Smooth muscle cell (in vitro differentiated cells): ENCODE data around the gene MOCS3. TPM values are rescaled to one million over a fixed set of nuclear protein-coding genes. Genes with fewer than 3 reads are reported as not detected.
A peak's percentile ranks its signal among the peaks of the same experiment; 100 is the strongest.

ENCODE experiments used
- DNase-seq: peaks from one replicate; lab custom pipeline; 2025; ENCODE audit not compliant: unreplicated experiment; lab: John Stamatoyannopoulos, UW
- H2AFZ ChIP-seq: fragments of 200-600 bp; sonication (generic); 2 replicates; pipeline ENCODE4 v1.6.0; 2016; ENCODE audit warnings: antibody characterized with exemption, low read depth, mild to moderate bottlenecking
- H3F3A ChIP-seq: fragments of 200-600 bp; sonication (generic); 2 replicates; pipeline ENCODE4 v1.6.0; 2017; ENCODE audit warnings: antibody characterized with exemption, low read depth
- H3K27ac ChIP-seq: fragments of 200-600 bp; sonication (generic); 2 replicates; pipeline ENCODE4 v1.5.1; 2016; ENCODE audit warnings: low read depth, mild to moderate bottlenecking
- H3K27me3 ChIP-seq: fragments of 200-600 bp; sonication (generic); 2 replicates; pipeline ENCODE4 v1.6.1; 2016; ENCODE audit warnings: low read depth, mild to moderate bottlenecking
- H3K36me3 ChIP-seq: fragments of 200-600 bp; sonication (generic); 2 replicates; pipeline ENCODE4 v1.5.1; 2016; ENCODE audit warnings: low read depth
- H3K4me1 ChIP-seq: fragments of 200-600 bp; sonication (generic); 2 replicates; pipeline ENCODE4 v1.5.1; 2016; ENCODE audit warnings: low read depth
- H3K4me2 ChIP-seq: fragments of 200-600 bp; sonication (generic); 2 replicates; pipeline ENCODE4 v1.6.0; 2016; ENCODE audit warnings: mild to moderate bottlenecking
- H3K4me3 ChIP-seq: fragments of 200-600 bp; sonication (generic); 2 replicates; pipeline ENCODE4 v1.5.1; 2016; ENCODE audit warnings: mild to moderate bottlenecking
- H3K79me2 ChIP-seq: fragments of 200-600 bp; sonication (generic); 2 replicates; pipeline ENCODE4 v1.6.0; 2016; ENCODE audit warnings: low read depth, mild to moderate bottlenecking
- H3K9ac ChIP-seq: fragments of 200-600 bp; sonication (generic); 2 replicates; pipeline ENCODE4 v1.6.0; 2016; ENCODE audit warnings: low read depth
- H3K9me3 ChIP-seq: fragments of 200-600 bp; sonication (generic); replicated peaks from 2 replicates; pipeline ENCODE4 v1.5.1; 2016; ENCODE audit warnings: low read depth
- H4K20me1 ChIP-seq: fragments of 200-600 bp; sonication (generic); 2 replicates; pipeline ENCODE4 v1.6.0; 2016; ENCODE audit warnings: low read depth
- WGBS: methylation state at CpG from one replicate; pipeline ENCODE4 v1.1.7; 2016; ENCODE audit warnings: low lambda C conversion rate; 5-methylcytosine and 5-hydroxymethylcytosine counted together
- polyA plus RNA-seq: library from polyadenylated mRNA; unstranded; fragments of >200 nt; fragmentation: Nextera tagmentation; extraction: Ambion mirVana; gene quantifications from 2 replicates; pipeline ENCODE4 v1.2.1, GENCODE V29; 2016
- total RNA-seq: library from RNA; depleted of rRNA; stranded (reverse); fragments of >200 nt; gene quantifications from 2 replicates; pipeline ENCODE4 v1.2.3, GENCODE V29; 2014
- TF ChIP-seq, protein P1 (sequence below): fragments of 200-600 bp; sonication (generic); IDR thresholded peaks from 2 replicates; pipeline ENCODE4 v1.5.1; 2017; ENCODE audit warnings: borderline replicate concordance, mild to moderate bottlenecking, antibody characterized with exemption; ENCODE audit not compliant: insufficient read depth, poor library complexity, severe bottlenecking

Gene MOCS3
- total and polyA plus RNA-seq, 2 experiments from 2014 or later = 3.2 to 3.7 TPM

GRCh38 chr20:50930139-50930975, 28.3 kb upstream of the MOCS3 start:
- Histone ChIP-seq H3K27ac (peak overlapping the region; percentile 44), H3K4me2 (peak overlapping the region; percentile 91), H3K9me3 (no peaks in the 10 kb centered on the region), H3K9ac (peak overlapping the region; percentile 78), H3F3A (peaks cover 43% of the 10 kb centered on the region), H2AFZ (no peak overlapping the region), H3K4me1 (peaks cover 37% of the 10 kb centered on the region), H3K79me2 (peaks cover 52% of the 10 kb centered on the region), H3K36me3 (peaks cover 11% of the 10 kb centered on the region), H3K27me3 (no peaks in the 10 kb centered on the region), H3K4me3 (peak overlapping the region; percentile 84), H4K20me1 (peaks cover 48% of the 10 kb centered on the region)
- no peak for DNase-seq
- TF ChIP-seq, protein P1, sequence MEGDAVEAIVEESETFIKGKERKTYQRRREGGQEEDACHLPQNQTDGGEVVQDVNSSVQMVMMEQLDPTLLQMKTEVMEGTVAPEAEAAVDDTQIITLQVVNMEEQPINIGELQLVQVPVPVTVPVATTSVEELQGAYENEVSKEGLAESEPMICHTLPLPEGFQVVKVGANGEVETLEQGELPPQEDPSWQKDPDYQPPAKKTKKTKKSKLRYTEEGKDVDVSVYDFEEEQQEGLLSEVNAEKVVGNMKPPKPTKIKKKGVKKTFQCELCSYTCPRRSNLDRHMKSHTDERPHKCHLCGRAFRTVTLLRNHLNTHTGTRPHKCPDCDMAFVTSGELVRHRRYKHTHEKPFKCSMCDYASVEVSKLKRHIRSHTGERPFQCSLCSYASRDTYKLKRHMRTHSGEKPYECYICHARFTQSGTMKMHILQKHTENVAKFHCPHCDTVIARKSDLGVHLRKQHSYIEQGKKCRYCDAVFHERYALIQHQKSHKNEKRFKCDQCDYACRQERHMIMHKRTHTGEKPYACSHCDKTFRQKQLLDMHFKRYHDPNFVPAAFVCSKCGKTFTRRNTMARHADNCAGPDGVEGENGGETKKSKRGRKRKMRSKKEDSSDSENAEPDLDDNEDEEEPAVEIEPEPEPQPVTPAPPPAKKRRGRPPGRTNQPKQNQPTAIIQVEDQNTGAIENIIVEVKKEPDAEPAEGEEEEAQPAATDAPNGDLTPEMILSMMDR = no peak
- WGBS = under 1% methylated on average over 19 of the region's 79 CpGs

- H3K4me3 ChIP-seq = peak overlapping the region; percentile 61
- no peak overlapping the region for H2AFZ ChIP-seq
- peak overlapping the region; percentile 95 for H3K27ac ChIP-seq
- no peak for DNase-seq
- no peaks in the 10 kb centered on the region for H3K27me3 ChIP-seq
- peaks cover 31% of the 10 kb centered on the region for H3K4me1 ChIP-seq
- H3K9ac ChIP-seq = peak overlapping the region; percentile 89
- peaks cover 16% of the 10 kb centered on the region for H3K36me3 ChIP-seq
- peaks cover 46% of the 10 kb centered on the region for H3K79me2 ChIP-seq
- peak overlapping the region; percentile 83 for H3K4me2 ChIP-seq
- H3K9me3 ChIP-seq = no peaks in the 10 kb centered on the region
- H3F3A ChIP-seq = peaks cover 42% of the 10 kb centered on the region
- TF ChIP-seq, protein P1 = no peak
- 0% methylated on average over 11 of the region's 45 CpGs for WGBS
- peaks cover 42% of the 10 kb centered on the region for H4K20me1 ChIP-seq
These were observed 27.7 kb upstream of the MOCS3 start for GRCh38 chr20:50930976-50931305.

- peak within 1 kb of the TSS; percentile 95 for H3K27ac ChIP-seq
- no peaks in the 10 kb centered on the region for H3K9me3 ChIP-seq
- H3K27me3 ChIP-seq = no peaks in the 10 kb centered on the region
- TF ChIP-seq, protein P1 = peak; percentile 57
- peak within 1 kb of the TSS; percentile 91 for H3K4me2 ChIP-seq
- peak within 1 kb of the TSS; percentile 84 for H3K4me3 ChIP-seq
- 6% methylated on average over 48 of the region's 58 CpGs for WGBS
- peak within 1 kb of the TSS; percentile 89 for H3K9ac ChIP-seq
- peaks cover 22% of the 10 kb centered on the region for H3K36me3 ChIP-seq
- peaks cover 37% of the 10 kb centered on the region for H4K20me1 ChIP-seq
- peaks cover 41% of the 10 kb centered on the region for H3K79me2 ChIP-seq
- peaks cover 26% of the 10 kb centered on the region for H3K4me1 ChIP-seq
- peaks cover 45% of the 10 kb centered on the region for H3F3A ChIP-seq
- DNase-seq = peak; percentile 97
- no peak within 1 kb of the TSS for H2AFZ ChIP-seq
These were observed 27.2 kb upstream of the MOCS3 start, which contains the start of gene ADNP for GRCh38 chr20:50931306-50932015. TSS of gene ADNP (minus strand) at chr20:50931437. CDS start at chr20:50903996, 27,441 bp downstream.
